NB4 (cell line): ENCODE results near the gene GOSR1.
A peak's percentile ranks its signal among the peaks of the same experiment; 100 is the strongest.
"Not testable (repeated sequence)": the region's sequence is repeated elsewhere in the genome, so short reads cannot be mapped to it uniquely, and the experiment has no call there.

ENCODE experiments used
- DNase-seq: peaks from one replicate; pipeline ENCODE4 v3.0.0; 2010; ENCODE audit warnings: low read depth
- H3K4me3 ChIP-seq: one replicate; pipeline ENCODE4 v1.5.1; 2011; ENCODE audit warnings: mild to moderate bottlenecking, low read depth, low read length, moderate library complexity
- MYC ChIP-seq: IDR thresholded peaks from 2 replicates; pipeline ENCODE4 v1.6.1; 2011; ENCODE audit warnings: low read depth, low read length
- POLR2A ChIP-seq: IDR thresholded peaks from 2 replicates; pipeline ENCODE4 v1.6.1; 2011; ENCODE audit warnings: mild to moderate bottlenecking; ENCODE audit not compliant: insufficient read length; ENCODE audit errors: extremely low read depth
- TF ChIP-seq, protein P1 (sequence below): IDR thresholded peaks from one replicate; pipeline ENCODE4 v1.5.1; 2012; ENCODE audit warnings: low read depth, low read length
- TF ChIP-seq, protein P2 (sequence below): IDR thresholded peaks from 2 replicates; pipeline ENCODE4 v1.6.1; 2011; ENCODE audit warnings: low read depth, low read length

Gene GOSR1

DNA sequence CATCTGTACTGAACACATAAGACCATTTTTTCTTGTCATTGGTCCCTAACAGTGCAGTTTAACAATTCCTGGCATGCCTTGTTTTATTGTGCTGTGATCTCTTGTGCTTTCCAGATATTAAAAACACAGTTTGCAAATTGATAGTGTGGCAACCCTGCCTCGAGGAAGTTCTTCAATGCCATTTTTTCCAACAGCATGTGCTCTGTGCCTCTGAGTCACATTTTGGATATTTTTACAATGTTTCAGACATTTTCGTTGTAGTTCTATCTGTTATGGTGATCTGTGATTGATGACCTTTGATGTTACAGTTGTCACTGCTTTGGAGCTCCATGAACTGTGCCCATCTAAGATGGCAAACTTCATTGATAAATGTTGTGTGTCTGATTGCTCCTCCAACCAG lies 66.2 kb downstream of the GOSR1 start:
- no peak overlapping the region for H3K4me3 ChIP-seq
- DNase-seq = no peak
- TF ChIP-seq MYC = no peak

DNA sequence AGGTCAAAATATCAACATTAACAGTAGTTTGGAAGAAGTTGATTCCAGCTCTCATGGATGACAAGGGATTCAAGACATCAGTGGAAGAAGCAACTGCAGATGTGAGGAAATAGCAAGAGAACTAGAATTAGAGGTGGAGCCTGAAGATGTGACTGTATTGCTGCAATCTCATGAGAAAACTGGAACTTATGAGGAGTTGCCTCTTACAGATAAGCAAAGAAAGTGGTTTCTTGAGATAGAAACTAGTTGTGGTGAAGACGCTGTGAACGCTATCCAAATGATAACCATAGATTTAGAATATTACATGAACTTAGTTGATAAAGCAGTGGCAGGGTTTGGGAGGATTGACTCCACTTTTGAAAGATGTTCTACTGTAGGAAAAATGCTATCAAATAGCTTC lies 67.8 kb downstream of the GOSR1 start:
- DNase-seq = peak; percentile 50
- no peak overlapping the region for H3K4me3 ChIP-seq
- TF ChIP-seq, protein P1, sequence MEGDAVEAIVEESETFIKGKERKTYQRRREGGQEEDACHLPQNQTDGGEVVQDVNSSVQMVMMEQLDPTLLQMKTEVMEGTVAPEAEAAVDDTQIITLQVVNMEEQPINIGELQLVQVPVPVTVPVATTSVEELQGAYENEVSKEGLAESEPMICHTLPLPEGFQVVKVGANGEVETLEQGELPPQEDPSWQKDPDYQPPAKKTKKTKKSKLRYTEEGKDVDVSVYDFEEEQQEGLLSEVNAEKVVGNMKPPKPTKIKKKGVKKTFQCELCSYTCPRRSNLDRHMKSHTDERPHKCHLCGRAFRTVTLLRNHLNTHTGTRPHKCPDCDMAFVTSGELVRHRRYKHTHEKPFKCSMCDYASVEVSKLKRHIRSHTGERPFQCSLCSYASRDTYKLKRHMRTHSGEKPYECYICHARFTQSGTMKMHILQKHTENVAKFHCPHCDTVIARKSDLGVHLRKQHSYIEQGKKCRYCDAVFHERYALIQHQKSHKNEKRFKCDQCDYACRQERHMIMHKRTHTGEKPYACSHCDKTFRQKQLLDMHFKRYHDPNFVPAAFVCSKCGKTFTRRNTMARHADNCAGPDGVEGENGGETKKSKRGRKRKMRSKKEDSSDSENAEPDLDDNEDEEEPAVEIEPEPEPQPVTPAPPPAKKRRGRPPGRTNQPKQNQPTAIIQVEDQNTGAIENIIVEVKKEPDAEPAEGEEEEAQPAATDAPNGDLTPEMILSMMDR = no peak
- TF ChIP-seq MYC = no peak
- no peak for TF ChIP-seq POLR2A
- TF ChIP-seq, protein P2, sequence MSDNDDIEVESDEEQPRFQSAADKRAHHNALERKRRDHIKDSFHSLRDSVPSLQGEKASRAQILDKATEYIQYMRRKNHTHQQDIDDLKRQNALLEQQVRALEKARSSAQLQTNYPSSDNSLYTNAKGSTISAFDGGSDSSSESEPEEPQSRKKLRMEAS = no peak

DNA sequence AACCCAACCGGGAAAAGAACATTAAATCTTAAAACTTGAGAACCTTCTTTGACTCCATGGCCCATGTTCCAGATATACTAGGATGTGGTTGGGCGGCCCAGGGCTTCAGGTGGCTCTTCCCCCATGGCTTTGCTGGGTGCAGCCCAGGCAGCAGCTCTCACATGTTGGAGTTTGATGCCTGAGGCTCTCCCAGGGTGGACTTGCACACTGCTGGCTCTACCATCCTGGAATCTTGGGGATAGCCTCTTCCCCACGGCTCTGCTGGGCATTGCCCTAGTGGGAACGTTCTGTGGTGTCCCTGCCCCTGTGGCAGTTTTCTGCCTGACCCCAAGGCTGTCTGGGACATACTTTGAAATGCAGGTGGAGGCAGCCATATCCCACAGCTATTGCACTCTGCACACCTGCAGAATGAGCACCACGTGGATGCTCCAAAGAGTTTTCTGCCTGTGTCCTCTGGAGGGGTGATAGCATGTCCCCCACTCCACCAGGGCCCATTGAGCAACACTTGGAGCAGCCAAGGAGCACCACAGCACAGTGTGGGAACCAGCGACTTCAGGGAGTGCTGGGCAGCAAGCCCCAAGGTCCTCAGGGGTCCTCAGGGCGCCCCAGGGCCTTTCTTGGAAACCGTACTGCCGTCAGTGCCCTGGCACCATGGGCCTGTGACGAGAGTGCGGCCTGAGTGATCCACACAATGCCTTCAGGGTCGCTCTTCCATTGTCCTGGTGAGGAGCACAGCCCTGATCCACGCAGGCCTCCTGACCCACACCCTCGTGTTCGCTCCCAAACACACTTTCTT lies 70.8 kb downstream of the GOSR1 start:
- H3K4me3 ChIP-seq = no peak overlapping the region
- no peak for TF ChIP-seq POLR2A
- TF ChIP-seq, protein P1 = no peak
- TF ChIP-seq, protein P2 = no peak
- no peak for TF ChIP-seq MYC
- no peak for DNase-seq

DNA sequence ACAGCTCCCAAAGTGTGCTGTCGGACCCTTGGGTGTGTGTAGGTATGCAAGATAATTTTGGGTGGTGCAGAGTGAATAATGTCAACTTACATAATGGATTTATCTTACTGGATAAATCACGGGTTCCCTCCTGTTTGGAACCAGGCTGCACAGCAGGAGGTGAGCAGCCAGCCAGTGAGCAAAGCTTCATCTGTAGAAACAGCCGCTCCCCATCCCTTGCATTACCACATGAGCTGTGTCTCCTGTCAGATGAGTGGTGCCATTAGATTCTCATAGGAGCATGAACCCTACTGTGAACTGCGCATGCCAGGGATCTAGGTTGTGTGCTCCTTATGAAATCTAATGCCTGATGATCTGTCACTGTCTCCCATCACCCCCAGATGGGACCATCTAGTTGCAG lies 72.0 kb downstream of the GOSR1 start:
- DNase-seq, H3K4me3 ChIP-seq: not testable (repeated sequence)

DNA sequence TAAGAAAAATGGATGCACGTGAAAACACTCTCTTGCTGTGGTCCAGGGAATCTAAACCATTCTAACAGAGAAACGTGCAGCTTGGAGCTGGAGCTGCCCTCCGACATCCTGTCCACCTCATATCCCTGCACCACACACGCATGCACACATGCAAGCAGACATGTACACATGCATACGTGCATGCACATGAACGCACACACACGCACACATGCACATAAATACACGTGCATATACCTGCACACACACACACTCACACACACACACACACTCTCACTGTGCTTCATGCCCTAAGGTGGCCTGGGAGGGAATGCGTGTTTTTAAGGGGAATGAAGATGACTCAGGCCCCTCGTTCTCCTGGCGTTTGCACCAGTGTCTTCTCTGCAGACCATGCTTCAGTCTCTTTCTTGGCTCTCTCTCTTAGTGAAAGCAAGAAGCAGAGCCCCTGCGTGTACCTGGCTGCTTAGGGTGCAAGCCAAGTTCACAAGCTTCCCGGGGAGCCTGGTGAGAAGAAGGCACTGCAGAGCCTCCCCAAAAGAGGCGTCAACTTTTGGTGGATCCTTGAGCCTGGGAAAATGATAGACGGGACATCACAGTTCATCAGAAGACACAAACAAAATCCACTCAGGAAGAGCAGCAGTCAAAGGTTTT lies 72.8 kb downstream of the GOSR1 start:
- peak overlapping the region; percentile 49 for H3K4me3 ChIP-seq
- TF ChIP-seq, protein P2 = no peak
- no peak for DNase-seq

DNA sequence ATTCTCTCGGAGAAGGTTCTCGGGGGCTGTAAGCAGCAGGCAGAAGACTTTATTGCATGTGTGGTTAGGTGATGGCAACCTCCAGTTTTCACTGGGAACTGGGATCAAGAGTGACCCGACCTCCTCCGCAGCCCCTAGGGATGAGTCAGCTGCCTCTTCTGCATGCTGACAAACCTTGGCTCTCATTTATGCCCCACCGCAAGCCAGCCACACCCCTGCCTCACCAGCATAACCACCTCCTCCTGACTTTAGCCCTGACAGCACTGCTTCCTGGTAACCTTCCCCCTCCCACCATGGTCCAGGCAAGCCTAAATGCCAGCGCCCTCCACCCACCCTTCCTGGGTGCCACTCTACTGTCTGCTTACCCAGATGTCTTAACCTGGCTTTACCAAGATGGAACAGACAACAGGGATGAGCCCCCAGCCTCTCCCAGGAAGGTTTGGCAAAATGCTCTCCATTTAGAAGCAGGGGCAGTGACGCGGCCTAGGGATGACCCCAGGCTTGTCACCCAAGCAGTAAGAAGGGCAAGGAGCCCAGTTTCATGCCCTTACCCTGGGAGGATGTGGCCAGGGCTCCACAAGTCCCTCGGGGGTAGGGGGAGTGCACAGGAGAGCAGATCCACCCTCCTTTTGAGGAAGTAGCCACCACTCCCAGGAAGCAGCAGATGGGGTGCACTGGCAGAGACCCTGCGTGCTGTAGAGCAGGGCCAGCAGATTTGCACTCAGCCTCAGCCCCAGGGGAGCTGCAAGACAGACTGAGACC lies 73.5 kb downstream of the GOSR1 start:
- DNase-seq = peak; percentile 100
- TF ChIP-seq POLR2A (no peak), MYC (peak; percentile 69; the same call in 1 of the 2 replicates)
- TF ChIP-seq, protein P2 = peak; percentile 57
- TF ChIP-seq, protein P1 = no peak
- peak overlapping the region; percentile 49 for H3K4me3 ChIP-seq

DNA sequence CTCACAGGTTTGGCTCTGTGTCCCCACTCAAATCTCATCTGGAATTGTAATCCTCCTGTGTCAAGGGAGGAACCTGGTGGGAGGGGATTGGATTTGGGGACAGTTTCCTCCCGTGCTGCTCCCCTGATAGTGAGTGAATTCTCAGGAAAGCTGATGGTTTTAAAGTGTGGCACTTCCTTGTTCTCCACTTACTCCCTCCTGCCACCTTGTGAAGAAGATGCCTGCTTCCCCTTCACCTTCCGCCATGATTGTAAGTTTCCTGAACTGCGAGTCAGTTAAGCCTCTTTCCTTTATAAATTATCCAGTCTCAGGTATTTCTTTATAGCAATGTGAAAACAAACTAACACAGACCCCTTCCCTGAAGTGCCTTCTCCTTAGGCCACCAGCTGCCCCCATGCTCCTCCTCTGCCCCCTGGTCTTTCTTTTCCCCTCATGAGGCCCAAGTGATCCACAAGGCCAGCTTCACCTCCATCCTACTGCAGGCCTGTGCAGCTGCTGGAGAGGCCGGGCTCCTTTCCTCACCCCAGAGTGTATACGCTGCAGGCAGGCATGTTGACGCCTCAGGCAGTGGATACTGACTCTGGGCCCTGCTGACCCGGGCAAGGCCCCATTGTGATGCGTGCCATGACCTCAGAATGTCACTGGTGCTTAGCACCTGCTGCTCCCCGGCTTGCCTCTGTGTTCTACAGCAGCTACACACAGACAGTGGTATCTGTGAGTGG lies 74.2 kb downstream of the GOSR1 start:
- peak overlapping the region; percentile 1 for H3K4me3 ChIP-seq
- not testable (repeated sequence) for DNase-seq

More for the DNA sequence above, 74.2 kb downstream of the GOSR1 start:
- TF ChIP-seq, protein P1 = peak; percentile 5
